Measurements from ENCODE around the gene CYP11A1.

CYP11A1 gene

GRCh38 chr15:74377831-74378766 lies 10.7 kb upstream of the CYP11A1 start:
- DNase-seq (ENCODE audit: insufficient read length, low spot score), result no peak
- no peak for FAIRE-seq
- no peak for TF ChIP-seq POLR2AphosphoS5 (IDR thresholded peaks at IDR 0.05; ENCODE audit: low read depth, low read length)
- TF ChIP-seq POU2F2 (IDR thresholded peaks at IDR 0.05; ENCODE audit: low read depth, low read length), result no peak
- TF ChIP-seq SPI1 (IDR thresholded peaks at IDR 0.05; ENCODE audit: low read depth, low read length), result no peak
- TF ChIP-seq PAX5 (IDR thresholded peaks at IDR 0.05; ENCODE audit: insufficient read depth, low read length, severe bottlenecking), result no peak
- TF ChIP-seq POLR2A (IDR thresholded peaks at IDR 0.05; ENCODE audit: low read depth, low read length), result no peak
- TF ChIP-seq TAF1 (IDR thresholded peaks at IDR 0.05; ENCODE audit: low read depth, low read length), result no peak

DNA sequence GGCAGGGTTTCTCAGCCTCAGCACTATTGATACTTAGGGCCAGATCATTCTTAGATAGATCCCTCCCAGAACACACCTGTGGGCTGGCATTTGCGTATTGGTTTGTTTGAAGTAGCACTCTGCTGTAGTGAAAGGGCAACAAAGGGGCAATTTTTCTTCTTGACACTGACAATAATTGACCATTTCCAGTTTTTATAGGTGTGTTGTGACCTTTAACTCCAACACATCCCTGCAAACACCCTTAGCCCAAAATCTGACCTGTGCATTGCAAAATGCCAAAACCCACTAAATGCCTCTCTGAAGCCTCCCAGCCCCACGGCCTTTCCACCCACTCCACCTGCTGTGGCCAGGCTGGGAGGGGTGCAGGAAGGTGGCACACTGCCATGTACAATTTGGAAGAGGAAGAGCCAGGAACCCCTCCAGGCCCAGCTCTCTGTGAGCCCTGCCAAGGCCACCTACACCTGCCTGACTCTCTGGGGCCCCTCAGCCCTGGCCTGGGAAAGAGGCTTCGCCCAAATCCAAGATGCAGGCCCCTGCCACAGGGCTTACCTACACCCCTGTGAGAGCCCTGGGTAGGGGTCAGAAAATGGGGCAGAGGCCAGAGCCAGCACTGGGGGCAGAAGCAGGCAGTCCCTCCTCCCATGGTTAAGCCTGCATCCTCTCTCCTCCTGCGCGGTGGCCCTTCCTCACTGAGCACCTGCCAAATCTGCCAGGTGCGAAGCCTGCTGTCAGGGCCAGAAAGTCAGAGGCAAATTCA lies 9.6 kb upstream of the CYP11A1 start:
- FAIRE-seq (no peak), DNase-seq (ENCODE audit: insufficient read length, low spot score) (no peak)
- TF ChIP-seq POLR2AphosphoS5 (IDR thresholded peaks at IDR 0.05; ENCODE audit: low read depth, low read length) (no peak), POU2F2 (IDR thresholded peaks at IDR 0.05; ENCODE audit: low read depth, low read length) (no peak), POLR2A (IDR thresholded peaks at IDR 0.05; ENCODE audit: low read depth, low read length) (no peak), TAF1 (IDR thresholded peaks at IDR 0.05; ENCODE audit: low read depth, low read length) (no peak), SPI1 (IDR thresholded peaks at IDR 0.05; ENCODE audit: low read depth, low read length) (no peak), PAX5 (IDR thresholded peaks at IDR 0.05; ENCODE audit: insufficient read depth, low read length, severe bottlenecking) (no peak)

DNA sequence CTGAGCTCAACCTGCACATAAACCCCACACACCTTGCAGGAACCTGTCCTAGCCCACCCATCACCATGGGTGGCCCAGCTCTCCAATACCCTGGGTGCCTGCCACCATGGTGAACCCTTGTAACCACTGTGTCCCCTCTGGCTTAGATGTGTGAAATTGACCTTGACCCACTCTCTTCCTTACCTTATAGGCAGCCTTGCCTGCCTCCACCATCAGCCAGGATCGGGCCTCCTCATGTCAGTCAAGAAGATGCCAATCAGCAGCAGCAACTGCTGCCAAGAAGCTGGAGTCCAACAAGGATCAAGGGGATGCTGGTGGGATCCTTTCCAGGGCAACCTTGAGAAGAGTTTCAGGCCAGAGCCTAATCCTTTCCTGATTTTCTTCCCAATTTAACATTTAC lies 8.8 kb upstream of the CYP11A1 start:
- DNase-seq (ENCODE audit: insufficient read length, low spot score), result no peak
- FAIRE-seq, result no peak
- no peak for TF ChIP-seq POU2F2 (IDR thresholded peaks at IDR 0.05; ENCODE audit: low read depth, low read length)
- no peak for TF ChIP-seq PAX5 (IDR thresholded peaks at IDR 0.05; ENCODE audit: insufficient read depth, low read length, severe bottlenecking)
- TF ChIP-seq SPI1 (IDR thresholded peaks at IDR 0.05; ENCODE audit: low read depth, low read length), result no peak
- TF ChIP-seq TAF1 (IDR thresholded peaks at IDR 0.05; ENCODE audit: low read depth, low read length), result no peak
- no peak for TF ChIP-seq POLR2A (IDR thresholded peaks at IDR 0.05; ENCODE audit: low read depth, low read length)
- no peak for TF ChIP-seq POLR2AphosphoS5 (IDR thresholded peaks at IDR 0.05; ENCODE audit: low read depth, low read length)

- peak; percentile 85 for FAIRE-seq
- DNase-seq (ENCODE audit: insufficient read length, low spot score), result peak; percentile 63
- no peak for TF ChIP-seq POU2F2 (IDR thresholded peaks at IDR 0.05; ENCODE audit: low read depth, low read length)
- no peak for TF ChIP-seq SPI1 (IDR thresholded peaks at IDR 0.05; ENCODE audit: low read depth, low read length)
- TF ChIP-seq POLR2AphosphoS5 (IDR thresholded peaks at IDR 0.05; ENCODE audit: low read depth, low read length), result no peak
- no peak for TF ChIP-seq POLR2A (IDR thresholded peaks at IDR 0.05; ENCODE audit: low read depth, low read length)
- TF ChIP-seq TAF1 (IDR thresholded peaks at IDR 0.05; ENCODE audit: low read depth, low read length), result no peak
- TF ChIP-seq PAX5 (IDR thresholded peaks at IDR 0.05; ENCODE audit: insufficient read depth, low read length, severe bottlenecking), result no peak
These were observed 7.9 kb upstream of the CYP11A1 start for GRCh38 chr15:74375303-74375693.

GRCh38 chr15:74374648-74375302 lies 7.3 kb upstream of the CYP11A1 start:
- FAIRE-seq (no peak), DNase-seq (ENCODE audit: insufficient read length, low spot score) (no peak)
- no peak for TF ChIP-seq POU2F2 (IDR thresholded peaks at IDR 0.05; ENCODE audit: low read depth, low read length)
- TF ChIP-seq TAF1 (IDR thresholded peaks at IDR 0.05; ENCODE audit: low read depth, low read length), result no peak
- no peak for TF ChIP-seq SPI1 (IDR thresholded peaks at IDR 0.05; ENCODE audit: low read depth, low read length)
- TF ChIP-seq PAX5 (IDR thresholded peaks at IDR 0.05; ENCODE audit: insufficient read depth, low read length, severe bottlenecking), result no peak
- no peak for TF ChIP-seq POLR2AphosphoS5 (IDR thresholded peaks at IDR 0.05; ENCODE audit: low read depth, low read length)
- TF ChIP-seq POLR2A (IDR thresholded peaks at IDR 0.05; ENCODE audit: low read depth, low read length), result no peak

DNA sequence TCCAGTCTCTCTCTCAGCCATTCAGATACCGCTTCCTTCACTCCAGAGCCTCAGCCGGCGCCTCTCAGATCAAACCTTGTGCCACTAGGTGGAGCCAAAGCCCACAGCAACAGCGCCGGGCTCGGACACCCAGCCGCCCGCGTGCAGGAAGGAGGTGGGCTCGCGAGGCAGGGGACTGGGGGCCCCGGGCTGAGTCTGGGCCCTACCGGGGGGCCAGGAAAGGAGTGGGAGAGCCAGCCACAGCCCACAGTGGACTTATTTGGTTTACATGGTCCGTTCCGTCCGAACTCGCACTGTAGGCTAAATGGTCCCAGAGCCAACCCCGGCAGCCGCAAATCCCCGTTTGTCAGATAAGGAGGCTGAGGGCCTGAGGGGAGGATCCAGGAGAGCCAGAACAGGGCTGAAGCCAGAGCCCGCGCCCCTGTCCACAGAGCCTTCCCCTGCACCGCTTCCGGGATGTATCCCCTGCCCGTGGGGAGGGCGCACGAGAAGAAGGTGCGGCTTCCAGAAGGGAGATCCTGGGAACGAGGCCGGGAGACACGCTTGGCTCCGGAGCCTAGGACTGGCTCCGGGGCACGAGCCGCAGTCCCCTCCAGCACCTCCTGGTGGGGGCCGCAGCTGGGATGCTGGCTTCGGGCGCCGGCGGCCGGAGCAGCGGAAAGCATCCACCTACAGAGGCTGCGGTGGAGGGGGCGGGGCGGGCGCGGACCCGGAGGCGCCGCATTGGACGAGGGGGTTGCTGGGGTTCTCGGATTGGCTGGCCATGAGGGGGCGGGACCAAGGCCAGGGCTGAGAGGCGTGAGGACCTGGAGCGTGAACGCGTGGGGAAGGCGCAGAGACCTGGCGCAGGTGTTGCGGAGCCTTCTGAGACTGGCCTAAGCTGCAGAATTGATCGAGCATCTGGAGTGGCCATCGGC lies 6.5 kb upstream of the CYP11A1 start:
- DNase-seq (ENCODE audit: insufficient read length, low spot score) (peak; percentile 97), FAIRE-seq (peak; percentile 94)
- no peak for TF ChIP-seq POLR2AphosphoS5 (IDR thresholded peaks at IDR 0.05; ENCODE audit: low read depth, low read length)
- no peak for TF ChIP-seq TAF1 (IDR thresholded peaks at IDR 0.05; ENCODE audit: low read depth, low read length)
- TF ChIP-seq PAX5 (IDR thresholded peaks at IDR 0.05; ENCODE audit: insufficient read depth, low read length, severe bottlenecking), result peak; percentile 71
- 0 out of 2 replicates have a peak, but pooled peaks have one; percentile 4 for TF ChIP-seq POLR2A (IDR thresholded peaks at IDR 0.05; ENCODE audit: low read depth, low read length)
- no peak for TF ChIP-seq POU2F2 (IDR thresholded peaks at IDR 0.05; ENCODE audit: low read depth, low read length)
- no peak for TF ChIP-seq SPI1 (IDR thresholded peaks at IDR 0.05; ENCODE audit: low read depth, low read length)

DNA sequence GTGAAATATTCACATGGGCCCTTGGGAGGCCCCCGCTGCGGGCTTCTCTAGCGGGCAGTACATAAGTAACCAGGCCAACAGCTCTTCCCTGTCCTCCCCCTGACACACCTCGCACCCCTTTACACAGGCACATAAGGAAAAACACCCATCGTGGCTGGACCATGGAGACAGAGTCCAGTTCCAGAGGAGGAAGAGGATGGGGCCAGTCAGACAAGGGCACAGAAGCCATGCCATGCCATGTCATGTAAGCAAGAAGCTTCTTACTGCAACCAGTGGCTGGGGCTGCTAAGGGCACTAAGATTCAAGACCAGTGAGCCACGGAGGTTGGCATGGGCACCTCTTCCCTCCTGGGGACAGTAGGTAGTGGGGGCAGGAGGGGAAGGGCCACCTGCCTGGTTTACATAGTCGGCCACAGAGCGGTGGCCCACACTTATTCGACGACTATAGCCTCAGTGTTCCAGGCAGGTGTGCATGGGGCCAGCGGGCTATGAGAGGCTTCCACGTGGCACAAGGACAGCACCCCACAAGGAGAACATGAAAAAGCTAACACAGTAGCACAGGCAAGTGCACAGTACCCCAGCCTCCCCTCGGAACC lies 5.7 kb upstream of the CYP11A1 start:
- TF ChIP-seq SPI1 (IDR thresholded peaks at IDR 0.05; ENCODE audit: low read depth, low read length), result no peak
- TF ChIP-seq TAF1 (IDR thresholded peaks at IDR 0.05; ENCODE audit: low read depth, low read length), result no peak
- TF ChIP-seq POLR2AphosphoS5 (IDR thresholded peaks at IDR 0.05; ENCODE audit: low read depth, low read length), result no peak
- TF ChIP-seq POLR2A (IDR thresholded peaks at IDR 0.05; ENCODE audit: low read depth, low read length), result no peak
- no peak for TF ChIP-seq POU2F2 (IDR thresholded peaks at IDR 0.05; ENCODE audit: low read depth, low read length)
- TF ChIP-seq PAX5 (IDR thresholded peaks at IDR 0.05; ENCODE audit: insufficient read depth, low read length, severe bottlenecking), result no peak
- FAIRE-seq, result no peak
- DNase-seq (ENCODE audit: insufficient read length, low spot score), result no peak
